Mesodermal cell (in vitro differentiated cells): ENCODE results near the gene LEFTY1.

Source experiments
- H3K27ac ChIP-seq: 2 replicates; pipeline ENCODE4 v1.7.0; 2013; ENCODE audit warnings: mild to moderate bottlenecking, low read depth, low read length, moderate library complexity; ENCODE audit not compliant: severe bottlenecking
- H3K36me3 ChIP-seq: 2 replicates; pipeline ENCODE4 v1.7.1; 2013; ENCODE audit warnings: mild to moderate bottlenecking, low read length, moderate library complexity; ENCODE audit not compliant: control insufficient read depth, insufficient read depth
- H3K4me1 ChIP-seq: one replicate; pipeline ENCODE4 v1.7.1; 2013; ENCODE audit warnings: mild to moderate bottlenecking, low read length; ENCODE audit not compliant: insufficient read depth, control insufficient read depth, poor library complexity, severe bottlenecking
- H3K4me3 ChIP-seq: 2 replicates; pipeline ENCODE4 v1.7.0; 2013; ENCODE audit warnings: low read length, control low read depth, mild to moderate bottlenecking; ENCODE audit not compliant: insufficient read depth, poor library complexity, severe bottlenecking; ENCODE audit errors: extremely low read depth
- H3K9me3 ChIP-seq: 2 replicates; pipeline ENCODE4 v1.7.1; 2013; ENCODE audit warnings: mild to moderate bottlenecking, low read length, moderate library complexity; ENCODE audit not compliant: control insufficient read depth
- WGBS, 2 experiments: methylation state at CpG; one replicate each; pipeline ENCODE4 v1.1.5; 2013; ENCODE audit warnings: missing lambda C conversion rate in 2 of 2; ENCODE audit not compliant: insufficient coverage in 2 of 2; 5-methylcytosine and 5-hydroxymethylcytosine counted together

LEFTY1 gene

GRCh38 chr1:225928186-225929175 is 39.5 kb upstream of the LEFTY1 start:
- Histone ChIP-seq H3K4me3 (no peak overlapping the region), H3K36me3 (no peaks in the 10 kb centered on the region), H3K27ac (no peak overlapping the region), H3K4me1 (no peaks in the 10 kb centered on the region), H3K9me3 (no peaks in the 10 kb centered on the region)
- 91 to 94% methylated on average over 11 of the region's 14 CpGs for WGBS, 2 experiments

DNA sequence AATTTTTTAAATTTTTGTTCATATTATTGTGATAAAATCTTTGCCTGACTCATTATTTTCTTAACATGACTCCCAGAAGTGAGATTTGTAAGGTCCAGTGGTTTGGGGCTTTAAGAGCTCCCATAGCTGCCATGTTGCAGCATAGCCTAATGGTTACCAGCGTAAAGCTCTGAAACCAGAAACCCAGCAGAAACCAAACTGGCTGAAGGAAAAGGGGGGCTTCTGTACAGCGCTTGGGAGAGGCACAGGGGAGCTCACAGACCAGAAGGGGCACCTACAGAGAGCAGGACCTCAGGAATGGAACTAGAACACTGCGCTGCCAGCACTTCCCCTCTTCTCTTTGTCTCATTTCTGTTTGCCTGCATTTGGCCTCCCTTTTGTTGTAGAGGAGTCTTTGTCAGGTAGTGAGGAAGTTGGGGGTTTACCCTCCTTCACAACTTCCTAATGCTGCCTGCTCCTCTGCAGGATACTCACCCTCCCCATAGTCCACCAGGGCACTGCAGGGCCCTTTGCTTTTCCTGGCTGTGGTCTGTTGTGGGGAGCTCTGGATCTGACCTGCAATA is 37.7 kb upstream of the LEFTY1 start:
- Histone ChIP-seq H3K27ac (no peak overlapping the region), H3K4me3 (no peak overlapping the region), H3K4me1 (peaks cover 6% of the 10 kb centered on the region), H3K36me3 (peaks cover 12% of the 10 kb centered on the region), H3K9me3 (no peaks in the 10 kb centered on the region)
- 92 to 100% methylated on average over 1 to 2 of the region's 3 CpGs for WGBS, 2 experiments

GRCh38 chr1:225923692-225924555 is 35.0 kb upstream of the LEFTY1 start, which contains the start of gene PYCR2:
PYCR2 (minus strand) TSS chr1:225924250; CDS start chr1:225924110, 140 bp downstream.
- Histone ChIP-seq H3K4me3 (peak within 1 kb of the TSS; percentile 89), H3K36me3 (peaks cover 37% of the 10 kb centered on the region), H3K9me3 (no peaks in the 10 kb centered on the region), H3K4me1 (peaks cover 6% of the 10 kb centered on the region), H3K27ac (peak within 1 kb of the TSS; percentile 84)
- WGBS, 2 experiments, result 0% methylated on average over 53 to 57 of the region's 80 CpGs

DNA sequence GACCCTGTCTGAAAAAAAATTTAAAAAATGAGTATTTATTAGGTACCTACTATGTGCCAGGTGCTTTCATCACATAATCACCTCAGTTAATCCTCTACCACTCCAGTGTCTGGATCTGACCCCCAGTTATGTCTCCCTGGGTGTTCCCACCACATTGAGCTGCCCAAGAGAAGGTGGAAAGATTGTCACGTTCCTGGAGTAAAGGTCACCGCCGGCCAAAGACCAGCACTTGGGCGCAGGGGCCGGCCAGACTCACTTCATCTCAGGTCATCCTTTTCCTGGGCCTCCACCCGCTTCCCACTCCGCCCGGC is 34.4 kb upstream of the LEFTY1 start:
- 0 to 15% methylated on average over 7 to 8 of the region's 8 CpGs for WGBS, 2 experiments
- Histone ChIP-seq H3K4me3 (peak overlapping the region; percentile 89), H3K9me3 (no peaks in the 10 kb centered on the region), H3K4me1 (peaks cover 6% of the 10 kb centered on the region), H3K36me3 (peaks cover 42% of the 10 kb centered on the region), H3K27ac (peak overlapping the region; percentile 84)

GRCh38 chr1:225921734-225922709 is 33.1 kb upstream of the LEFTY1 start:
- no peak overlapping the region for H3K4me3 ChIP-seq
- H3K36me3 ChIP-seq, result peaks cover 51% of the 10 kb centered on the region
- H3K4me1 ChIP-seq, result peaks cover 6% of the 10 kb centered on the region
- 93 to 97% methylated on average over 19 to 22 of the region's 23 CpGs for WGBS, 2 experiments
- H3K9me3 ChIP-seq, result no peaks in the 10 kb centered on the region
- no peak overlapping the region for H3K27ac ChIP-seq

DNA sequence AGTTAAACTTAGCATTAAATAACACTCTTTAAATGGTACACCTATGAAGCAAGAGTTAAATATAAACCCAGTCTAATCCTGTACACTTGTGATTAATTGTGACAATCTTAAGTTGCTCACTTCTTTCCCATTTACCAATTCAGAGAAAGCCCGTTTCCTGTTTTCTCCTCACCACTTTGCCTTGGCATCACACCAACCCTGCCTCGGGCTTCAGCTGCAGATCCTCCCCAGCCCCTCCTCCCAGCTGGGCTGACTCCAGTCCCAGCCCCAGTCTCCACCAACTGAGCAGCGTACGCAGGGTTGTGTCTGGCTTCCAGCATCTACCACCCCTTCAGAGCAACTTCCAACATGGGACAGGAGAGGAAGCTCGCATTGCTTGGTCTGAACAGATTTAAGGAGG is 31.0 kb upstream of the LEFTY1 start:
- no peak overlapping the region for H3K27ac ChIP-seq
- H3K36me3 ChIP-seq, result peaks cover 51% of the 10 kb centered on the region
- no peak overlapping the region for H3K4me3 ChIP-seq
- H3K9me3 ChIP-seq, result no peaks in the 10 kb centered on the region
- H3K4me1 ChIP-seq, result peaks cover 10% of the 10 kb centered on the region
- WGBS, 2 experiments, result 92% methylated on average over 2 of the region's 5 CpGs

DNA sequence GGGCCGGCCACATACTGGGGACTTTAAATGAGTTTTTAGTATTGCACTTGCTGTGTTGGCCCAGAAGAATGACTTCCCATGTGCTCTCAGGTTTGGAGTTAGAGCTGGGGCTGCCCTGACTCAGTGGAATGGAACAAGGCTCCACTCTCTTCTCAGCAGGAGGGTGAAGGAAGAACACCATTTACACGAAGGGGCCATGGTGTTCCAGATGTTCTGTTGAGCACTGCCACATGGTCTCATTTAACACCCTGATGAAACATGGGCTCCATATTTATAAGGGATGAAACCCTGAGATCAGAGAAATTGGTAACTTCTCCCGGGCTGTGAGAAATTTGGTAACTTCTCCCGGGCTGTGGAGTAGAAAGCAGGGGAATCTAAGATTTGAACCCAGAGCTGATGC is 29.3 kb upstream of the LEFTY1 start:
- H3K4me1 ChIP-seq, result peaks cover 10% of the 10 kb centered on the region
- H3K9me3 ChIP-seq, result no peaks in the 10 kb centered on the region
- WGBS, 2 experiments, result 87 to 89% methylated on average over 3 to 4 of the region's 4 CpGs
- no peak overlapping the region for H3K27ac ChIP-seq
- H3K4me3 ChIP-seq, result no peak overlapping the region
- peaks cover 51% of the 10 kb centered on the region for H3K36me3 ChIP-seq

DNA sequence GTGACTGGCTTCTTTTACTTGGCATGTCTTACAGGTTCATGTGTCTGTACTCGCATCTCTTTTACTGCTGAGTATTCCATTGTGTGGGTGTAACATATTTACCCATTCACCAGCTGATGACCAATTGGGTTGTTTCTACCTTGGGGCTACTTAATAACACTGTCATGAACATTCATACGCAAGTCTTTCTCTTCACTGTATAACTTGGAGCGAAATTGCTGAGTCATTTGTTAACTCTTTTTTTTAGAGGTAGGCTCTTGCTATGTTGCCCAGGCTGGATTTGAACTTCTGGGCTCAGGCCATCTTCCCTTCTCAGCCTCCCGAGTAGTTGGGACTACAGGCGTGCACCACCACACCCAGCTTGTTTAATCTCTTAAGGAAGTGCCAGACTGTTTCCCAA is 28.6 kb upstream of the LEFTY1 start:
- peaks cover 48% of the 10 kb centered on the region for H3K36me3 ChIP-seq
- no peaks in the 10 kb centered on the region for H3K9me3 ChIP-seq
- 88 to 95% methylated on average over 2 to 3 of the region's 5 CpGs for WGBS, 2 experiments
- H3K4me3 ChIP-seq, result no peak overlapping the region
- H3K4me1 ChIP-seq, result peaks cover 7% of the 10 kb centered on the region
- H3K27ac ChIP-seq, result no peak overlapping the region

DNA sequence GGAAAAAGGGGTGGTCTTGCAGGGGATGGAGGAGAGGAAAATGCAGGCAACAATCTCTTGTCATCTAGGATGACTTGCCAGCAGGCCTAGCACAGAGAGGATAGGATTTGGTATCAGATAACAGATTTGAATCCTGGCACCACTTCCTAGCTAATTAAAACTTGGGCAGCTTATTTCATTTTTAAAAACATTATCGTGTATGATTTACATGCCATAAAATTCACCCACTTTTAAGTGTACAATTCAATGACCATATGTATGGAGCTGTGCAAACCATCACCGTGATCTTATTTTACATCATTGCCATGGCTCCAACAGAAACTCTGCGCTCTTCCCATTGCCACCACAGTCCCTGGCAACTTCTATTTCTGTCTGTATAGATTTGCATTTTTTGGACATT is 28.2 kb upstream of the LEFTY1 start:
- H3K27ac ChIP-seq, result no peak overlapping the region
- WGBS, 2 experiments, result no CpG with 5 or more reads among the region's 3 CpGs
- H3K4me3 ChIP-seq, result no peak overlapping the region
- peaks cover 5% of the 10 kb centered on the region for H3K4me1 ChIP-seq
- no peaks in the 10 kb centered on the region for H3K9me3 ChIP-seq
- peaks cover 44% of the 10 kb centered on the region for H3K36me3 ChIP-seq
